Thyroid gland (tissue), 4 donors: ENCODE results near the gene FBH1. TPM values are rescaled to one million over a fixed set of nuclear protein-coding genes. Genes with fewer than 3 reads are reported as not detected.

ENCODE experiments used
- DNase-seq, 2 donors: peaks; one replicate each; pipeline ENCODE4 v3.0.0-alpha.2; 2019
- H3K27ac ChIP-seq, 3 donors: fragments of 200-600 bp; sonication (generic); 1 replicate in 2 of 3; 2 replicates in 1 of 3; pipeline ENCODE4 v1.5.1; 2016 to 2019; ENCODE audit warnings: mild to moderate bottlenecking in 1 of 3, moderate library complexity in 1 of 3
- H3K27me3 ChIP-seq: fragments of 200-600 bp; sonication (generic); one replicate; pipeline ENCODE4 v1.5.1; 2019
- H3K36me3 ChIP-seq, 2 donors: fragments of 200-600 bp; sonication (generic); one replicate each; pipeline ENCODE4 v1.5.1; 2016 to 2019
- H3K4me1 ChIP-seq, 2 donors: fragments of 200-600 bp; sonication (generic); one replicate each; pipeline ENCODE4 v1.5.1; 2017 to 2019
- H3K4me3 ChIP-seq, 3 donors: fragments of 200-600 bp; sonication (generic); replicated peaks in 1 of 3; 1 replicate in 2 of 3; 2 replicates in 1 of 3; pipeline ENCODE4 v1.5.1; 2016; ENCODE audit warnings: mild to moderate bottlenecking in 1 of 3
- H3K9me3 ChIP-seq: fragments of 200-600 bp; sonication (generic); one replicate; pipeline ENCODE4 v1.5.1; 2017
- CTCF ChIP-seq, 6 experiments: fragments of 200-600 bp in 3 of 6; fragments of 450-650 bp in 3 of 6; sonication (generic) in 3 of 6; IDR thresholded peaks; one replicate each; pipeline ENCODE4 v1.5.1; 2016 to 2019; ENCODE audit warnings: antibody characterized with exemption in 6 of 6, mild to moderate bottlenecking in 2 of 6, inconsistent platforms in 1 of 6, moderate library complexity in 1 of 6
- POLR2A ChIP-seq, 2 donors: fragments of 450-650 bp; IDR thresholded peaks; one replicate each; pipeline ENCODE4 v1.6.1; 2017; ENCODE audit warnings: antibody characterized with exemption in 2 of 2, mild to moderate bottlenecking in 2 of 2, moderate library complexity in 1 of 2
- WGBS, 2 donors: methylation state at CpG; one replicate each; pipeline ENCODE4 v1.1.5; 2017; 5-methylcytosine and 5-hydroxymethylcytosine counted together
- intact Hi-C: fragments of 100-400 bp; cut with DNase I; formaldehyde crosslinking; loops from one replicate; pipeline ENCODE4 v1.15.1; 2023
- total RNA-seq, 4 donors: library from RNA; depleted of rRNA; stranded (reverse); fragments of >200 nt; gene quantifications; one replicate each; pipeline ENCODE4 v1.2.3, GENCODE V29; 2016

FBH1 gene
- total RNA-seq, 4 donors from 2014 or later = 88.3 to 100 (median 94.8) TPM

GRCh38 chr10:5968681-5969453 is 78.8 kb downstream of the FBH1 start:
- H3K4me1 ChIP-seq = no peaks in the 10 kb centered on the region
- DNase-seq = no peak
- H3K27ac ChIP-seq = no peak overlapping the region
- H3K36me3 ChIP-seq = no peaks in the 10 kb centered on the region
- intact Hi-C loops = no loop called here
- H3K4me3 ChIP-seq = no peak overlapping the region
- H3K9me3 ChIP-seq = no peaks in the 10 kb centered on the region
- 89 to 93% methylated on average over 9 of the region's 9 CpGs for WGBS, 2 donors
- H3K27me3 ChIP-seq = no peaks in the 10 kb centered on the region
- TF ChIP-seq POLR2A (IDR thresholded peaks at IDR 0.05) (no peak), CTCF (IDR thresholded peaks at IDR 0.05) (no peak)

GRCh38 chr10:5970066-5970465 is 80.0 kb downstream of the FBH1 start:
- Histone ChIP-seq H3K4me1 (no peaks in the 10 kb centered on the region), H3K27me3 (no peaks in the 10 kb centered on the region), H3K36me3 (no peaks in the 10 kb centered on the region), H3K4me3 (no peak overlapping the region), H3K27ac (no peak overlapping the region), H3K9me3 (no peaks in the 10 kb centered on the region)
- DNase-seq = no peak
- intact Hi-C loops = no loop called here
- no peak for TF ChIP-seq CTCF (IDR thresholded peaks at IDR 0.05)
- TF ChIP-seq POLR2A (IDR thresholded peaks at IDR 0.05) = no peak
- WGBS, 2 donors = 89 to 97% methylated on average over 2 of the region's 2 CpGs

- no peaks in the 10 kb centered on the region for H3K36me3 ChIP-seq
- H3K4me1 ChIP-seq = no peaks in the 10 kb centered on the region
- H3K27me3 ChIP-seq = no peaks in the 10 kb centered on the region
- TF ChIP-seq CTCF (IDR thresholded peaks at IDR 0.05) (no peak), POLR2A (IDR thresholded peaks at IDR 0.05) (no peak)
- H3K27ac ChIP-seq = no peak overlapping the region
- no peaks in the 10 kb centered on the region for H3K9me3 ChIP-seq
- intact Hi-C loops = no loop called here
- 93 to 94% methylated on average over 3 of the region's 3 CpGs for WGBS, 2 donors
- no peak for DNase-seq
- H3K4me3 ChIP-seq = no peak overlapping the region
Measured at GRCh38 chr10:5970527-5970926, 80.5 kb downstream of the FBH1 start.

GRCh38 chr10:5971315-5971832 is 81.3 kb downstream of the FBH1 start:
- intact Hi-C loops = no loop called here
- Histone ChIP-seq H3K4me3 (no peak overlapping the region), H3K4me1 (no peaks in the 10 kb centered on the region), H3K9me3 (no peaks in the 10 kb centered on the region), H3K27me3 (no peaks in the 10 kb centered on the region), H3K27ac (peak overlapping the region in 2 of 3 donors; percentile 1 to 26), H3K36me3 (no peaks in the 10 kb centered on the region)
- no peak for DNase-seq
- 82 to 84% methylated on average over 8 of the region's 8 CpGs for WGBS, 2 donors
- TF ChIP-seq POLR2A (IDR thresholded peaks at IDR 0.05) (no peak), CTCF (IDR thresholded peaks at IDR 0.05) (no peak)

GRCh38 chr10:5971886-5972285 is 81.8 kb downstream of the FBH1 start:
- intact Hi-C loops = no loop called here
- H3K27ac ChIP-seq = peak overlapping the region in 1 of 3 donors; percentile 26
- 68 to 77% methylated on average over 4 of the region's 4 CpGs for WGBS, 2 donors
- H3K27me3 ChIP-seq = no peaks in the 10 kb centered on the region
- no peak for DNase-seq
- no peaks in the 10 kb centered on the region for H3K4me1 ChIP-seq
- no peaks in the 10 kb centered on the region for H3K9me3 ChIP-seq
- no peaks in the 10 kb centered on the region for H3K36me3 ChIP-seq
- TF ChIP-seq CTCF (IDR thresholded peaks at IDR 0.05) (no peak), POLR2A (IDR thresholded peaks at IDR 0.05) (no peak)
- no peak overlapping the region for H3K4me3 ChIP-seq
